ENCODE measurements around the gene PRKCD.

DNA sequence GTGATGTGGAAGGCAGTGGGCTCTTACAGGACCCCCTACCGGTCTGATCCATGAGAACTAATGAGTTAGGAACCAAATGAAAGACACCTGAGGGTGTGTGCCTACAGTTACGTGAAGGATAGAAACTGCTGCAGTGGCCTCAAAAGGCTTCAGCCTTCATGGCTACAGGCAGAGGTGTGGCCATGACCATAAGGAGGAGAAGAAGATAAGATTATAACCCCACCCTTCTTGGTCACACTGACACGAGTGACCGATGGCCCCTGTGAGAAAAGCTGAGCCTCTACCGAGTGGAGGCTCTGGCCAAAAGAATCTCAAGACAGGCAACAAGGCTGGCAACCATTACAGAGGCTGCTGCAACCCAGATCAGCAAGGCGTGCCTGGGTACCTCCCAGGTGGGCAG is 37.1 kb upstream of the PRKCD start:
- TF ChIP-seq, protein P1, sequence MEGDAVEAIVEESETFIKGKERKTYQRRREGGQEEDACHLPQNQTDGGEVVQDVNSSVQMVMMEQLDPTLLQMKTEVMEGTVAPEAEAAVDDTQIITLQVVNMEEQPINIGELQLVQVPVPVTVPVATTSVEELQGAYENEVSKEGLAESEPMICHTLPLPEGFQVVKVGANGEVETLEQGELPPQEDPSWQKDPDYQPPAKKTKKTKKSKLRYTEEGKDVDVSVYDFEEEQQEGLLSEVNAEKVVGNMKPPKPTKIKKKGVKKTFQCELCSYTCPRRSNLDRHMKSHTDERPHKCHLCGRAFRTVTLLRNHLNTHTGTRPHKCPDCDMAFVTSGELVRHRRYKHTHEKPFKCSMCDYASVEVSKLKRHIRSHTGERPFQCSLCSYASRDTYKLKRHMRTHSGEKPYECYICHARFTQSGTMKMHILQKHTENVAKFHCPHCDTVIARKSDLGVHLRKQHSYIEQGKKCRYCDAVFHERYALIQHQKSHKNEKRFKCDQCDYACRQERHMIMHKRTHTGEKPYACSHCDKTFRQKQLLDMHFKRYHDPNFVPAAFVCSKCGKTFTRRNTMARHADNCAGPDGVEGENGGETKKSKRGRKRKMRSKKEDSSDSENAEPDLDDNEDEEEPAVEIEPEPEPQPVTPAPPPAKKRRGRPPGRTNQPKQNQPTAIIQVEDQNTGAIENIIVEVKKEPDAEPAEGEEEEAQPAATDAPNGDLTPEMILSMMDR (IDR thresholded peaks at IDR 0.05), result no peak
- no peak for TF ChIP-seq POLR2A (IDR thresholded peaks at IDR 0.05)

All from lower leg skin (tissue), 3 donors.